ENCODE data around the gene RAB11B. TPM values are rescaled to one million over a fixed set of nuclear protein-coding genes. Genes with fewer than 3 reads are reported as not detected.

The RAB11B gene
- total RNA-seq, 4 donors from 2014 or later, result 91.2 to 137 (median 113) TPM

GRCh38 chr19:8426283-8426682 lies 36.1 kb downstream of the RAB11B start:
- Histone ChIP-seq H3K4me1 (peaks cover 0 to 18% of the 10 kb centered on the region in 2 donors), H3K27ac (no peak overlapping the region), H3K27me3 (no peaks in the 10 kb centered on the region), H3K9me3 (no peaks in the 10 kb centered on the region), H3K4me3 (replicated peaks in 1 of 3) (no peak overlapping the region), H3K36me3 (peaks cover 17 to 22% of the 10 kb centered on the region in 2 donors)
- intact Hi-C loops (cut with DNase I), result no loop called here
- DNase-seq, result no peak
- no peak for TF ChIP-seq POLR2A (IDR thresholded peaks at IDR 0.05)
- no peak for TF ChIP-seq CTCF (IDR thresholded peaks at IDR 0.05)
- 94 to 95% methylated on average over 7 of the region's 7 CpGs for WGBS, 2 donors

- H3K27ac ChIP-seq, result no peak overlapping the region
- H3K27me3 ChIP-seq, result no peaks in the 10 kb centered on the region
- H3K4me3 ChIP-seq (replicated peaks in 1 of 3), result no peak overlapping the region
- WGBS, 2 donors, result 90 to 92% methylated on average over 6 of the region's 6 CpGs
- intact Hi-C loops (cut with DNase I), result no loop called here
- DNase-seq, result no peak
- no peaks in the 10 kb centered on the region for H3K9me3 ChIP-seq
- peaks cover 9 to 11% of the 10 kb centered on the region in 2 donors for H3K36me3 ChIP-seq
- H3K4me1 ChIP-seq, result peaks cover 0 to 7% of the 10 kb centered on the region in 2 donors
- no peak for TF ChIP-seq CTCF (IDR thresholded peaks at IDR 0.05)
- no peak for TF ChIP-seq POLR2A (IDR thresholded peaks at IDR 0.05)
Measured at GRCh38 chr19:8429044-8429443, 38.9 kb downstream of the RAB11B start.

- Histone ChIP-seq H3K9me3 (no peaks in the 10 kb centered on the region), H3K4me3 (replicated peaks in 1 of 3) (no peak overlapping the region), H3K36me3 (peaks cover 9 to 11% of the 10 kb centered on the region in 2 donors), H3K27ac (no peak overlapping the region), H3K4me1 (peaks cover 0 to 3% of the 10 kb centered on the region in 2 donors), H3K27me3 (no peaks in the 10 kb centered on the region)
- intact Hi-C loops (cut with DNase I), result no loop called here
- no peak for TF ChIP-seq POLR2A (IDR thresholded peaks at IDR 0.05)
- TF ChIP-seq CTCF (IDR thresholded peaks at IDR 0.05), result no peak
- WGBS, 2 donors, result 96 to 97% methylated on average over 6 of the region's 6 CpGs
- no peak for DNase-seq
Measured at GRCh38 chr19:8429826-8430225, 39.7 kb downstream of the RAB11B start.

GRCh38 chr19:8430650-8431049 lies 40.5 kb downstream of the RAB11B start:
- no peak for DNase-seq
- intact Hi-C loops (cut with DNase I), result no loop called here
- TF ChIP-seq POLR2A (IDR thresholded peaks at IDR 0.05), result no peak
- no peak for TF ChIP-seq CTCF (IDR thresholded peaks at IDR 0.05)
- Histone ChIP-seq H3K27ac (no peak overlapping the region), H3K4me1 (peaks cover 0 to 3% of the 10 kb centered on the region in 2 donors), H3K27me3 (no peaks in the 10 kb centered on the region), H3K9me3 (no peaks in the 10 kb centered on the region), H3K4me3 (replicated peaks in 1 of 3) (no peak overlapping the region), H3K36me3 (peaks cover 9 to 11% of the 10 kb centered on the region in 2 donors)
- WGBS, 2 donors, result 93 to 94% methylated on average over 14 to 20 of the region's 20 CpGs

- WGBS, 2 donors, result 93 to 96% methylated on average over 8 to 12 of the region's 12 CpGs
- Histone ChIP-seq H3K4me1 (peaks cover 4 to 16% of the 10 kb centered on the region in 2 donors), H3K27me3 (no peaks in the 10 kb centered on the region), H3K4me3 (replicated peaks in 1 of 3) (no peak overlapping the region), H3K36me3 (peaks cover 0 to 10% of the 10 kb centered on the region in 2 donors), H3K27ac (peak overlapping the region in 2 of 3 donors; percentile 19 to 61), H3K9me3 (no peaks in the 10 kb centered on the region)
- no peak for DNase-seq
- intact Hi-C loops (cut with DNase I), result no loop called here
- TF ChIP-seq CTCF (IDR thresholded peaks at IDR 0.05) (no peak), POLR2A (IDR thresholded peaks at IDR 0.05) (no peak)
Measured at GRCh38 chr19:8438236-8438635, 48.1 kb downstream of the RAB11B start.
